ENCODE data around the gene SLC2A4RG. TPM values are rescaled to one million over a fixed set of nuclear protein-coding genes. Genes with fewer than 3 reads are reported as not detected.

SLC2A4RG gene
- total and polyA plus RNA-seq, 9 donors: 58.2 to 160 (median 133) TPM

- H3K27ac ChIP-seq (ENCODE audit: low read length): no peak overlapping the region
- DNase-seq: no peak
- H3K36me3 ChIP-seq (ENCODE audit: control insufficient read depth, insufficient read depth, low read length): peaks cover 16% of the 10 kb centered on the region
- WGBS (ENCODE audit: insufficient coverage): 94% methylated on average over 4 of the region's 7 CpGs
- H3K4me3 ChIP-seq (ENCODE audit: low read length): no peak overlapping the region
- H3K4me1 ChIP-seq (ENCODE audit: control insufficient read depth, insufficient read depth, low read length): peaks cover 6% of the 10 kb centered on the region
- no peaks in the 10 kb centered on the region for H3K27me3 ChIP-seq (ENCODE audit: control insufficient read depth, insufficient read depth, low read length)
- H3K9me3 ChIP-seq (replicated peaks; ENCODE audit: control insufficient read depth, low read depth, low read length): no peaks in the 10 kb centered on the region
Observed at GRCh38 chr20:63758152-63758551, 18.6 kb downstream of the SLC2A4RG start.

- H3K9me3 ChIP-seq (replicated peaks; ENCODE audit: control insufficient read depth, low read depth, low read length): no peaks in the 10 kb centered on the region
- WGBS (ENCODE audit: insufficient coverage): no CpG with 5 or more reads among the region's 7 CpGs
- no peak for DNase-seq
- no peaks in the 10 kb centered on the region for H3K27me3 ChIP-seq (ENCODE audit: control insufficient read depth, insufficient read depth, low read length)
- peaks cover 16% of the 10 kb centered on the region for H3K36me3 ChIP-seq (ENCODE audit: control insufficient read depth, insufficient read depth, low read length)
- H3K4me1 ChIP-seq (ENCODE audit: control insufficient read depth, insufficient read depth, low read length): no peaks in the 10 kb centered on the region
- H3K4me3 ChIP-seq (ENCODE audit: low read length): no peak overlapping the region
- no peak overlapping the region for H3K27ac ChIP-seq (ENCODE audit: low read length)
Observed at GRCh38 chr20:63759377-63759901, 19.9 kb downstream of the SLC2A4RG start.

GRCh38 chr20:63765082-63765873 is 25.7 kb downstream of the SLC2A4RG start:
- H3K36me3 ChIP-seq (ENCODE audit: control insufficient read depth, insufficient read depth, low read length): peaks cover 49% of the 10 kb centered on the region
- H3K4me1 ChIP-seq (ENCODE audit: control insufficient read depth, insufficient read depth, low read length): peaks cover 18% of the 10 kb centered on the region
- no peaks in the 10 kb centered on the region for H3K9me3 ChIP-seq (replicated peaks; ENCODE audit: control insufficient read depth, low read depth, low read length)
- H3K27me3 ChIP-seq (ENCODE audit: control insufficient read depth, insufficient read depth, low read length): no peaks in the 10 kb centered on the region
- H3K27ac ChIP-seq (ENCODE audit: low read length): no peak overlapping the region
- H3K4me3 ChIP-seq (ENCODE audit: low read length): no peak overlapping the region
- 80% methylated on average over 10 of the region's 16 CpGs for WGBS (ENCODE audit: insufficient coverage)
- DNase-seq: no peak

- H3K27me3 ChIP-seq (ENCODE audit: control insufficient read depth, insufficient read depth, low read length): no peaks in the 10 kb centered on the region
- peaks cover 18% of the 10 kb centered on the region for H3K4me1 ChIP-seq (ENCODE audit: control insufficient read depth, insufficient read depth, low read length)
- no peak for DNase-seq
- H3K4me3 ChIP-seq (ENCODE audit: low read length): no peak overlapping the region
- WGBS (ENCODE audit: insufficient coverage): 97% methylated on average over 5 of the region's 7 CpGs
- peaks cover 54% of the 10 kb centered on the region for H3K36me3 ChIP-seq (ENCODE audit: control insufficient read depth, insufficient read depth, low read length)
- no peaks in the 10 kb centered on the region for H3K9me3 ChIP-seq (replicated peaks; ENCODE audit: control insufficient read depth, low read depth, low read length)
- no peak overlapping the region for H3K27ac ChIP-seq (ENCODE audit: low read length)
Observed at GRCh38 chr20:63765902-63766301, 26.3 kb downstream of the SLC2A4RG start.

- WGBS (ENCODE audit: insufficient coverage): 84% methylated on average over 34 of the region's 38 CpGs
- Histone ChIP-seq H3K4me3 (ENCODE audit: low read length) (no peak overlapping the region), H3K36me3 (ENCODE audit: control insufficient read depth, insufficient read depth, low read length) (peaks cover 59% of the 10 kb centered on the region), H3K9me3 (replicated peaks; ENCODE audit: control insufficient read depth, low read depth, low read length) (no peaks in the 10 kb centered on the region), H3K27me3 (ENCODE audit: control insufficient read depth, insufficient read depth, low read length) (no peaks in the 10 kb centered on the region), H3K27ac (ENCODE audit: low read length) (peak overlapping the region; percentile 65), H3K4me1 (ENCODE audit: control insufficient read depth, insufficient read depth, low read length) (peaks cover 18% of the 10 kb centered on the region)
- DNase-seq: no peak
Observed at GRCh38 chr20:63766695-63767426, 27.3 kb downstream of the SLC2A4RG start.

GRCh38 chr20:63767456-63767855 is 27.9 kb downstream of the SLC2A4RG start:
- Histone ChIP-seq H3K4me3 (ENCODE audit: low read length) (no peak overlapping the region), H3K27me3 (ENCODE audit: control insufficient read depth, insufficient read depth, low read length) (no peaks in the 10 kb centered on the region), H3K4me1 (ENCODE audit: control insufficient read depth, insufficient read depth, low read length) (peaks cover 18% of the 10 kb centered on the region), H3K9me3 (replicated peaks; ENCODE audit: control insufficient read depth, low read depth, low read length) (no peaks in the 10 kb centered on the region), H3K36me3 (ENCODE audit: control insufficient read depth, insufficient read depth, low read length) (peaks cover 59% of the 10 kb centered on the region), H3K27ac (ENCODE audit: low read length) (peak overlapping the region; percentile 65)
- 73% methylated on average over 18 of the region's 18 CpGs for WGBS (ENCODE audit: insufficient coverage)
- DNase-seq: peak; percentile 46

GRCh38 chr20:63767886-63768285 is 28.3 kb downstream of the SLC2A4RG start:
- 71% methylated on average over 5 of the region's 7 CpGs for WGBS (ENCODE audit: insufficient coverage)
- Histone ChIP-seq H3K36me3 (ENCODE audit: control insufficient read depth, insufficient read depth, low read length) (peaks cover 59% of the 10 kb centered on the region), H3K4me3 (ENCODE audit: low read length) (no peak overlapping the region)

GRCh38 chr20:63768591-63769515 is 29.3 kb downstream of the SLC2A4RG start:
- no peak overlapping the region for H3K27ac ChIP-seq (ENCODE audit: low read length)
- peaks cover 55% of the 10 kb centered on the region for H3K36me3 ChIP-seq (ENCODE audit: control insufficient read depth, insufficient read depth, low read length)
- 92% methylated on average over 23 of the region's 26 CpGs for WGBS (ENCODE audit: insufficient coverage)
- H3K4me1 ChIP-seq (ENCODE audit: control insufficient read depth, insufficient read depth, low read length): peaks cover 21% of the 10 kb centered on the region
- no peaks in the 10 kb centered on the region for H3K9me3 ChIP-seq (replicated peaks; ENCODE audit: control insufficient read depth, low read depth, low read length)
- DNase-seq: no peak
- no peak overlapping the region for H3K4me3 ChIP-seq (ENCODE audit: low read length)
- no peaks in the 10 kb centered on the region for H3K27me3 ChIP-seq (ENCODE audit: control insufficient read depth, insufficient read depth, low read length)

More at GRCh38 chr20:63767886-63768285, 28.3 kb downstream of the SLC2A4RG start:
- Histone ChIP-seq H3K27ac (ENCODE audit: low read length) (no peak overlapping the region), H3K27me3 (ENCODE audit: control insufficient read depth, insufficient read depth, low read length) (no peaks in the 10 kb centered on the region), H3K4me1 (ENCODE audit: control insufficient read depth, insufficient read depth, low read length) (peaks cover 18% of the 10 kb centered on the region), H3K9me3 (replicated peaks; ENCODE audit: control insufficient read depth, low read depth, low read length) (no peaks in the 10 kb centered on the region)
- no peak for DNase-seq

- no peaks in the 10 kb centered on the region for H3K9me3 ChIP-seq (replicated peaks; ENCODE audit: control insufficient read depth, low read depth, low read length)
- DNase-seq: no peak
- H3K27me3 ChIP-seq (ENCODE audit: control insufficient read depth, insufficient read depth, low read length): no peaks in the 10 kb centered on the region
- no peak overlapping the region for H3K27ac ChIP-seq (ENCODE audit: low read length)
- WGBS (ENCODE audit: insufficient coverage): 91% methylated on average over 29 of the region's 31 CpGs
- H3K36me3 ChIP-seq (ENCODE audit: control insufficient read depth, insufficient read depth, low read length): peaks cover 52% of the 10 kb centered on the region
- peaks cover 27% of the 10 kb centered on the region for H3K4me1 ChIP-seq (ENCODE audit: control insufficient read depth, insufficient read depth, low read length)
- H3K4me3 ChIP-seq (ENCODE audit: low read length): no peak overlapping the region
Observed at GRCh38 chr20:63769891-63770474, 30.4 kb downstream of the SLC2A4RG start.
